ENCODE data around the gene EPHA2. TPM values are rescaled to one million over a fixed set of nuclear protein-coding genes. Genes with fewer than 3 reads are reported as not detected.

Gene EPHA2
- total RNA-seq, 1 donor from 2014 or later, result 264 TPM

GRCh38 chr1:16139473-16139962 lies 16.4 kb downstream of the EPHA2 start:
- TF ChIP-seq POLR2AphosphoS5 (IDR thresholded peaks at IDR 0.05; ENCODE audit: insufficient read depth in 1 of 2, low read depth in 1 of 2), result no peak
- peaks cover 0 to 26% of the 10 kb centered on the region in 2 donors for H3K36me3 ChIP-seq
- no peaks in the 10 kb centered on the region for H3K9me3 ChIP-seq
- H3K4me1 ChIP-seq, result peaks cover 54% of the 10 kb centered on the region
- no peak for DNase-seq (ENCODE audit: extremely low spot score in 2 of 2)
- H3K27me3 ChIP-seq, result no peaks in the 10 kb centered on the region
- intact Hi-C loops (cut with DNase I), result no loop called here
- no peak overlapping the region for H3K4me3 ChIP-seq
- H3K27ac ChIP-seq, result peak overlapping the region; percentile 63

GRCh38 chr1:16138772-16139221 lies 17.1 kb downstream of the EPHA2 start:
- H3K27ac ChIP-seq, result peak overlapping the region; percentile 63
- TF ChIP-seq, protein P1, sequence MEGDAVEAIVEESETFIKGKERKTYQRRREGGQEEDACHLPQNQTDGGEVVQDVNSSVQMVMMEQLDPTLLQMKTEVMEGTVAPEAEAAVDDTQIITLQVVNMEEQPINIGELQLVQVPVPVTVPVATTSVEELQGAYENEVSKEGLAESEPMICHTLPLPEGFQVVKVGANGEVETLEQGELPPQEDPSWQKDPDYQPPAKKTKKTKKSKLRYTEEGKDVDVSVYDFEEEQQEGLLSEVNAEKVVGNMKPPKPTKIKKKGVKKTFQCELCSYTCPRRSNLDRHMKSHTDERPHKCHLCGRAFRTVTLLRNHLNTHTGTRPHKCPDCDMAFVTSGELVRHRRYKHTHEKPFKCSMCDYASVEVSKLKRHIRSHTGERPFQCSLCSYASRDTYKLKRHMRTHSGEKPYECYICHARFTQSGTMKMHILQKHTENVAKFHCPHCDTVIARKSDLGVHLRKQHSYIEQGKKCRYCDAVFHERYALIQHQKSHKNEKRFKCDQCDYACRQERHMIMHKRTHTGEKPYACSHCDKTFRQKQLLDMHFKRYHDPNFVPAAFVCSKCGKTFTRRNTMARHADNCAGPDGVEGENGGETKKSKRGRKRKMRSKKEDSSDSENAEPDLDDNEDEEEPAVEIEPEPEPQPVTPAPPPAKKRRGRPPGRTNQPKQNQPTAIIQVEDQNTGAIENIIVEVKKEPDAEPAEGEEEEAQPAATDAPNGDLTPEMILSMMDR (IDR thresholded peaks at IDR 0.05), result no peak
- TF ChIP-seq POLR2AphosphoS5 (IDR thresholded peaks at IDR 0.05; ENCODE audit: insufficient read depth in 1 of 2, low read depth in 1 of 2), result peak in 1 of 2 donors; percentile 45
- H3K27me3 ChIP-seq, result no peaks in the 10 kb centered on the region
- no peaks in the 10 kb centered on the region for H3K9me3 ChIP-seq
- H3K4me1 ChIP-seq, result peaks cover 46% of the 10 kb centered on the region
- H3K36me3 ChIP-seq, result peaks cover 0 to 34% of the 10 kb centered on the region in 2 donors
- no peak overlapping the region for H3K4me3 ChIP-seq
- no peak for DNase-seq (ENCODE audit: extremely low spot score in 2 of 2)
- intact Hi-C loops (cut with DNase I), result no loop called here

GRCh38 chr1:16137890-16138467 lies 17.9 kb downstream of the EPHA2 start:
- Histone ChIP-seq H3K9me3 (no peaks in the 10 kb centered on the region), H3K27me3 (no peaks in the 10 kb centered on the region), H3K36me3 (peaks cover 0 to 42% of the 10 kb centered on the region in 2 donors), H3K27ac (no peak overlapping the region), H3K4me1 (peaks cover 38% of the 10 kb centered on the region), H3K4me3 (no peak overlapping the region)
- no peak for DNase-seq (ENCODE audit: extremely low spot score in 2 of 2)
- TF ChIP-seq, protein P1 (IDR thresholded peaks at IDR 0.05), result no peak
- no peak for TF ChIP-seq POLR2A (IDR thresholded peaks at IDR 0.05)
- TF ChIP-seq POLR2AphosphoS5 (IDR thresholded peaks at IDR 0.05; ENCODE audit: insufficient read depth in 1 of 2, low read depth in 1 of 2), result no peak
- intact Hi-C loops (cut with DNase I), result no loop called here

DNA sequence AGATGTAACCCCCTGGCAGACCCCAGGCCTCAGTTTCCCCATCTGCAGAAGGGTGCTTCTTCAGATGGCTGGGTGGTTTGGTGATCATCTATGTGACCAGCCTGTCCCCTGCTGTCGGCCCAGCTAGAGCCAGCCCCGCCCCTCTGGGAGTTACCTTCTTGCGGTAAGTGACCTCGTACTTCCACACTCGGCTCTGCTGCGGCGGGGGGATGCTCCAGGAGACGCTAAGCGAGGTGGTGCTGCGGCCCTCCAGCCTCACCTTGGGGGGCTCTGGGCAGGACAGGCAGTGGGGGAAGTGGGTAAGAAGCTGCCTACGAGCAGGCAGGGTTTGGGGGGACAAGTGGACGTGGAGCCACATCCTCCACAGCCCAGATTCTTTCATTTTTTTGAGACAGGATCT lies 20.4 kb downstream of the EPHA2 start:
- Histone ChIP-seq H3K4me3 (no peak overlapping the region), H3K36me3 (peaks cover 0 to 61% of the 10 kb centered on the region in 2 donors), H3K27ac (no peak overlapping the region), H3K9me3 (no peaks in the 10 kb centered on the region), H3K4me1 (peaks cover 19% of the 10 kb centered on the region), H3K27me3 (no peaks in the 10 kb centered on the region)
- intact Hi-C loops (cut with DNase I), result no loop called here
- no peak for DNase-seq (ENCODE audit: extremely low spot score in 2 of 2)
- TF ChIP-seq, protein P1 (IDR thresholded peaks at IDR 0.05), result no peak
- TF ChIP-seq POLR2AphosphoS5 (IDR thresholded peaks at IDR 0.05; ENCODE audit: insufficient read depth in 1 of 2, low read depth in 1 of 2) (no peak), POLR2A (IDR thresholded peaks at IDR 0.05) (no peak)

DNA sequence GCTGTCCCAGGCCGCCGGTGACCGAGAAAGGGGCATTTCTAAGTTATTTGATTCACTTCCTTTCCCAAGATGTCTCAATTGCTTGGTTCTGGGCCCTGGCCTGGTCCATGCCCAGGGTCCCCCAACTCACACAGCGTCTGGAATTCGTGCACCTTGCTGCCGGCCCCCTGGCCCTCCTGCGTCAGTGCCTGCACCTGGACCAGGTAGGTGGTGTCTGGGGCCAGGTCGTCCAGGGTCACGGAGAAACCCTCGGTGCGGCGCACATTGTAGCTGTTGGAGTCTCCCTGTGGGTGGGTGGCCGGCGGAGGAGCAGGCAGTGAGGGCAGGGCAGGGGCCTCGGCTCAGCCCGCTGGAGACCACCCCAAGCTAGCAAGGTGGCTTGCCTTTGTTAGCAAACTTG lies 21.0 kb downstream of the EPHA2 start:
- H3K4me3 ChIP-seq, result no peak overlapping the region
- no peaks in the 10 kb centered on the region for H3K27me3 ChIP-seq
- H3K27ac ChIP-seq, result no peak overlapping the region
- no peak for DNase-seq (ENCODE audit: extremely low spot score in 2 of 2)
- TF ChIP-seq, protein P1 (IDR thresholded peaks at IDR 0.05), result no peak
- TF ChIP-seq POLR2AphosphoS5 (IDR thresholded peaks at IDR 0.05; ENCODE audit: insufficient read depth in 1 of 2, low read depth in 1 of 2), result no peak
- no peak for TF ChIP-seq POLR2A (IDR thresholded peaks at IDR 0.05)
- H3K9me3 ChIP-seq, result no peaks in the 10 kb centered on the region
- intact Hi-C loops (cut with DNase I), result no loop called here
- peaks cover 0 to 67% of the 10 kb centered on the region in 2 donors for H3K36me3 ChIP-seq
- peaks cover 17% of the 10 kb centered on the region for H3K4me1 ChIP-seq
